ENCODE measurements around the gene OR5I1. TPM values are rescaled to one million over a fixed set of nuclear protein-coding genes. Genes with fewer than 3 reads are reported as not detected.
"Not testable (repeated sequence)": the region's sequence is repeated elsewhere in the genome, so short reads cannot be mapped to it uniquely, and the experiment has no call there.

The OR5I1 gene
- total RNA-seq, 3 donors from 2014 or later (not counting 1 experiment from before 2014, with no cell fraction given): not detected

- Mint-ChIP-seq H3K27ac (no peak overlapping the region), H3K36me3 (no peaks in the 10 kb centered on the region), H3K9me3 (peaks cover 2 to 17% of the 10 kb centered on the region in 2 donors), H3K4me3 (no peak overlapping the region), H3K27me3 (ENCODE audit: low read depth in 2 of 2) (no peaks in the 10 kb centered on the region), H3K4me1 (no peaks in the 10 kb centered on the region)
- intact Hi-C loops (cut with micrococcal nuclease): no loop called here
- H3K4me1 ChIP-seq (ENCODE audit: control insufficient read depth, insufficient read depth, low read length): no peaks in the 10 kb centered on the region
- H3K36me3 ChIP-seq (ENCODE audit: control insufficient read depth, insufficient read depth, low read length): no peaks in the 10 kb centered on the region
- no peak overlapping the region for H3K27ac ChIP-seq (ENCODE audit: low read length)
- peaks cover 4% of the 10 kb centered on the region for H3K9me3 ChIP-seq (ENCODE audit: control insufficient read depth, insufficient read depth, low read length)
- no peaks in the 10 kb centered on the region for H3K27me3 ChIP-seq (ENCODE audit: control insufficient read depth, insufficient read depth, low read length)
- 81% methylated on average over 5 of the region's 5 CpGs for WGBS (ENCODE audit: insufficient coverage)
- ATAC-seq: no peak
- no peak for TF ChIP-seq CTCF (IDR thresholded peaks at IDR 0.05)
- no peak overlapping the region for H3K4me3 ChIP-seq (ENCODE audit: low read length)
- no peak for DNase-seq
Observed at GRCh38 chr11:55920537-55920936, 15.7 kb downstream of the OR5I1 start.

- no peaks in the 10 kb centered on the region for H3K36me3 ChIP-seq (ENCODE audit: control insufficient read depth, insufficient read depth, low read length)
- Mint-ChIP-seq H3K27me3 (ENCODE audit: low read depth in 2 of 2) (no peaks in the 10 kb centered on the region), H3K9me3 (peaks cover 7 to 14% of the 10 kb centered on the region in 2 donors), H3K36me3 (no peaks in the 10 kb centered on the region), H3K4me3 (no peak within 1 kb of the TSS), H3K27ac (no peak within 1 kb of the TSS), H3K4me1 (no peaks in the 10 kb centered on the region)
- ATAC-seq (no peak), DNase-seq (no peak)
- H3K27me3 ChIP-seq (ENCODE audit: control insufficient read depth, insufficient read depth, low read length): no peaks in the 10 kb centered on the region
- no CpG with 5 or more reads among the region's 1 CpG for WGBS (ENCODE audit: insufficient coverage)
- no peak within 1 kb of the TSS for H3K4me3 ChIP-seq (ENCODE audit: low read length)
- no peaks in the 10 kb centered on the region for H3K4me1 ChIP-seq (ENCODE audit: control insufficient read depth, insufficient read depth, low read length)
- no peak for TF ChIP-seq CTCF (IDR thresholded peaks at IDR 0.05)
- no peak within 1 kb of the TSS for H3K27ac ChIP-seq (ENCODE audit: low read length)
- intact Hi-C loops (cut with micrococcal nuclease): no loop called here
- peaks cover 4% of the 10 kb centered on the region for H3K9me3 ChIP-seq (ENCODE audit: control insufficient read depth, insufficient read depth, low read length)
Observed at GRCh38 chr11:55914482-55914881, 21.7 kb downstream of the OR5I1 start, which contains the start of gene OR5W2. OR5W2 (minus strand) TSS chr11:55914582; CDS start chr11:55914582, 0 bp downstream.

- Mint-ChIP-seq H3K9me3 (peaks cover 11 to 19% of the 10 kb centered on the region in 2 donors), H3K27me3 (ENCODE audit: low read depth in 2 of 2) (no peaks in the 10 kb centered on the region), H3K36me3 (no peaks in the 10 kb centered on the region), H3K4me3 (no peak overlapping the region), H3K27ac (no peak overlapping the region), H3K4me1 (no peaks in the 10 kb centered on the region)
- H3K27me3 ChIP-seq (ENCODE audit: control insufficient read depth, insufficient read depth, low read length): no peaks in the 10 kb centered on the region
- H3K27ac ChIP-seq (ENCODE audit: low read length): no peak overlapping the region
- WGBS (ENCODE audit: insufficient coverage): 23% methylated on average over 2 of the region's 2 CpGs
- DNase-seq: no peak
- H3K4me1 ChIP-seq (ENCODE audit: control insufficient read depth, insufficient read depth, low read length): no peaks in the 10 kb centered on the region
- H3K9me3 ChIP-seq (ENCODE audit: control insufficient read depth, insufficient read depth, low read length): no peaks in the 10 kb centered on the region
- H3K36me3 ChIP-seq (ENCODE audit: control insufficient read depth, insufficient read depth, low read length): no peaks in the 10 kb centered on the region
- ATAC-seq: no peak
- intact Hi-C loops (cut with micrococcal nuclease): no loop called here
- no peak for TF ChIP-seq CTCF (IDR thresholded peaks at IDR 0.05)
- H3K4me3 ChIP-seq (ENCODE audit: low read length): no peak overlapping the region
Observed at GRCh38 chr11:55902308-55902707, 33.9 kb downstream of the OR5I1 start.

- Histone ChIP-seq H3K27ac (ENCODE audit: low read length) (no peak overlapping the region), H3K27me3 (ENCODE audit: control insufficient read depth, insufficient read depth, low read length) (no peaks in the 10 kb centered on the region), H3K9me3 (ENCODE audit: control insufficient read depth, insufficient read depth, low read length) (peaks cover 6% of the 10 kb centered on the region), H3K36me3 (ENCODE audit: control insufficient read depth, insufficient read depth, low read length) (no peaks in the 10 kb centered on the region), H3K4me1 (ENCODE audit: control insufficient read depth, insufficient read depth, low read length) (no peaks in the 10 kb centered on the region), H3K4me3 (ENCODE audit: low read length) (no peak overlapping the region)
- no peak overlapping the region for H3K4me3 Mint-ChIP-seq
- no peak overlapping the region for H3K27ac Mint-ChIP-seq
- no peaks in the 10 kb centered on the region for H3K27me3 Mint-ChIP-seq (ENCODE audit: low read depth in 2 of 2)
- intact Hi-C loops (cut with micrococcal nuclease): no loop called here
- DNase-seq (no peak), ATAC-seq (no peak)
- no peaks in the 10 kb centered on the region for H3K4me1 Mint-ChIP-seq
- TF ChIP-seq CTCF (IDR thresholded peaks at IDR 0.05): no peak
- H3K36me3 Mint-ChIP-seq: no peaks in the 10 kb centered on the region
- 68% methylated on average over 8 of the region's 8 CpGs for WGBS (ENCODE audit: insufficient coverage)
- peaks cover 7 to 13% of the 10 kb centered on the region in 2 donors for H3K9me3 Mint-ChIP-seq
Observed at GRCh38 chr11:55895216-55895615, 41.0 kb downstream of the OR5I1 start.

- H3K4me3 ChIP-seq (ENCODE audit: low read length); H3K9me3 ChIP-seq (ENCODE audit: control insufficient read depth, insufficient read depth, low read length); ATAC-seq; intact Hi-C loops (cut with micrococcal nuclease); H3K4me3 Mint-ChIP-seq; H3K36me3 ChIP-seq (ENCODE audit: control insufficient read depth, insufficient read depth, low read length); H3K27me3 ChIP-seq (ENCODE audit: control insufficient read depth, insufficient read depth, low read length); H3K27me3 Mint-ChIP-seq (ENCODE audit: low read depth in 2 of 2); H3K27ac Mint-ChIP-seq; H3K4me1 ChIP-seq (ENCODE audit: control insufficient read depth, insufficient read depth, low read length); H3K4me1 Mint-ChIP-seq; DNase-seq; H3K27ac ChIP-seq (ENCODE audit: low read length): not testable (repeated sequence)
- peaks cover 14% of the 10 kb centered on the region for H3K36me3 Mint-ChIP-seq
- peaks cover 12 to 20% of the 10 kb centered on the region in 2 donors for H3K9me3 Mint-ChIP-seq
- WGBS (ENCODE audit: insufficient coverage): 90% methylated on average over 9 of the region's 9 CpGs
Observed at GRCh38 chr11:55885481-55885880, 50.7 kb downstream of the OR5I1 start.

Measured in natural killer cell (primary cell).